B cell (primary cell): ENCODE results near the gene CCDC120. TPM values are rescaled to one million over a fixed set of nuclear protein-coding genes. Genes with fewer than 3 reads are reported as not detected.

Source experiments
- ATAC-seq: fragments of 200-7000 bp; cut with Tn5 transposase; one replicate; pipeline ENCODE4 v1.10.0; 2021; ENCODE audit warnings: low read depth, mild to moderate bottlenecking, moderate number of reproducible peaks, moderate library complexity
- CTCF ChIA-PET: fragments of 350-600 bp; sonication (Branson Sonifier 250); formaldehyde crosslinking; loops from one replicate; lab custom pipeline; 2021; ENCODE audit warnings: antibody characterized with exemption, inconsistent platforms; lab: Charles Lee
- POLR2A ChIA-PET: fragments of 350-600 bp; sonication (Branson Sonifier 250); formaldehyde crosslinking; loops from one replicate; lab custom pipeline; 2021; ENCODE audit warnings: antibody characterized with exemption; lab: Charles Lee
- DNase-seq: peaks from one replicate; pipeline ENCODE4 v3.0.0; 2013
- H2AFZ ChIP-seq: 2 replicates; pipeline ENCODE4 v1.6.1; 2012; ENCODE audit warnings: mild to moderate bottlenecking, low read depth, low read length; ENCODE audit not compliant: insufficient read depth, poor library complexity, severe bottlenecking
- H3K27ac ChIP-seq, 2 donors: 1 replicate in 1 of 2; 2 replicates in 1 of 2; pipeline ENCODE4 v1.5.1; 2012 to 2013; ENCODE audit warnings: low read length in 2 of 2, mild to moderate bottlenecking in 2 of 2, moderate library complexity in 1 of 2
- H3K27me3 ChIP-seq, 4 experiments: fragments of 200-600 bp in 1 of 4; sonication (generic) in 1 of 4; replicated peaks in 1 of 4; 1 replicate in 2 of 4; 2 replicates in 2 of 4; pipeline versions ENCODE4 v1.6.1 to v1.7.0; 2013 to 2016; ENCODE audit warnings: low read length in 3 of 4, mild to moderate bottlenecking in 2 of 4, mixed read lengths in 1 of 4, moderate library complexity in 1 of 4; ENCODE audit not compliant: insufficient read depth in 4 of 4, control insufficient read depth in 3 of 4; ENCODE audit errors: control extremely low read depth in 1 of 4
- H3K36me3 ChIP-seq, 2 experiments: replicated peaks in 1 of 2; 1 replicate in 1 of 2; 2 replicates in 1 of 2; pipeline versions ENCODE4 v1.6.1 to v1.7.1; 2013; ENCODE audit warnings: low read length in 1 of 2; ENCODE audit not compliant: insufficient read depth in 2 of 2, control insufficient read depth in 1 of 2; ENCODE audit errors: control extremely low read depth in 1 of 2, extremely low read depth in 1 of 2
- H3K4me1 ChIP-seq, 2 donors: fragments of 200-600 bp in 1 of 2; sonication (generic) in 1 of 2; 1 replicate in 1 of 2; 2 replicates in 1 of 2; pipeline versions ENCODE4 v1.5.1 to v1.6.1; 2013 to 2017; ENCODE audit warnings: low read length in 2 of 2; ENCODE audit not compliant: control insufficient read depth in 2 of 2, insufficient read depth in 2 of 2
- H3K4me2 ChIP-seq: replicated peaks from 2 replicates; pipeline ENCODE3; 2012; ENCODE audit warnings: mild to moderate bottlenecking, low read depth, low read length; ENCODE audit not compliant: poor library complexity, severe bottlenecking
- H3K4me3 ChIP-seq, 5 experiments: fragments of 200-600 bp in 1 of 5; sonication (generic) in 1 of 5; 1 replicate in 3 of 5; 2 replicates in 2 of 5; pipeline versions ENCODE4 v1.5.1 to v1.7.0; 2011 to 2016; ENCODE audit warnings: low read length in 4 of 5, mild to moderate bottlenecking in 4 of 5, low read depth in 2 of 5, control low read depth in 1 of 5, moderate library complexity in 1 of 5; ENCODE audit not compliant: insufficient read depth in 1 of 5; ENCODE audit errors: control extremely low read depth in 1 of 5, extremely low read depth in 1 of 5
- H3K79me2 ChIP-seq: fragments of 200-600 bp; sonication (generic); one replicate; pipeline ENCODE4 v1.6.0; 2016; ENCODE audit warnings: low read length; ENCODE audit not compliant: control insufficient read depth, insufficient read depth
- H3K9ac ChIP-seq: fragments of 200-600 bp; sonication (generic); 2 replicates; pipeline ENCODE4 v1.6.1; 2017; ENCODE audit warnings: mild to moderate bottlenecking, low read length, moderate library complexity
- H3K9me3 ChIP-seq, 3 donors: one replicate each; pipeline versions ENCODE4 v1.6.1 to v1.7.1; 2013; ENCODE audit warnings: low read length in 2 of 3; ENCODE audit not compliant: control insufficient read depth in 2 of 3, insufficient read depth in 1 of 3; ENCODE audit errors: control extremely low read depth in 1 of 3
- H4K20me1 ChIP-seq: 2 replicates; pipeline ENCODE4 v1.6.0; 2012; ENCODE audit warnings: mild to moderate bottlenecking, low read length; ENCODE audit not compliant: insufficient read depth, control insufficient read depth, poor library complexity, severe bottlenecking
- H3K27ac Mint-ChIP-seq: one replicate; pipeline ENCODE4 v1.8.0; 2021; ENCODE audit warnings: mixed read lengths
- H3K27me3 Mint-ChIP-seq: one replicate; pipeline ENCODE4 v1.8.0; 2021; ENCODE audit warnings: mixed read lengths
- H3K4me1 Mint-ChIP-seq: one replicate; pipeline ENCODE4 v1.8.0; 2021; ENCODE audit warnings: mixed read lengths
- H3K4me3 Mint-ChIP-seq: one replicate; pipeline ENCODE4 v1.8.0; 2021; ENCODE audit warnings: mixed read lengths
- H3K9me3 Mint-ChIP-seq: one replicate; pipeline ENCODE4 v1.8.0; 2022; ENCODE audit warnings: mixed read lengths; ENCODE audit not compliant: insufficient read depth
- CTCF ChIP-seq: fragments of 200-600 bp; IDR thresholded peaks from one replicate; pipeline ENCODE4 v1.8.0; 2022; ENCODE audit warnings: antibody characterized with exemption, mild to moderate bottlenecking
- EZH2 ChIP-seq: IDR thresholded peaks from 2 replicates; pipeline ENCODE4 v1.6.1; 2012; ENCODE audit warnings: borderline replicate concordance, low read depth, mild to moderate bottlenecking, moderate library complexity, low read length; ENCODE audit not compliant: insufficient read depth, poor library complexity, severe bottlenecking
- WGBS: methylation state at CpG from one replicate; pipeline ENCODE4 v1.1.5; 2013; ENCODE audit warnings: missing lambda C conversion rate; ENCODE audit not compliant: insufficient coverage; 5-methylcytosine and 5-hydroxymethylcytosine counted together
- intact Hi-C: fragments of 100-400 bp; cut with micrococcal nuclease; formaldehyde crosslinking; loops from one replicate; pipeline ENCODE4 v1.10.0; 2022
- polyA plus RNA-seq: library from polyadenylated mRNA; depleted of rRNA; stranded (reverse); fragments of >200 nt; gene quantifications from 2 replicates; pipeline ENCODE4 v1.2.3, GENCODE V29; 2012
- total RNA-seq, 2 donors: library from RNA; stranded (reverse); fragments of 120-200 nt in 1 of 2; gene quantifications; 1 replicate in 1 of 2; 2 replicates in 1 of 2; pipeline versions ENCODE4 v1.2.3 to v1.2.4, GENCODE V29; 2013 to 2022

CCDC120 gene
- total and polyA plus RNA-seq, 2 donors (not counting 1 experiment from before 2014, with no cell fraction given) = 5.7 to 12.5 TPM

- H3K9me3 ChIP-seq = no peaks in the 10 kb centered on the region
- no peak overlapping the region for H3K9ac ChIP-seq
- ChIA-PET POLR2A (no interaction called here), CTCF (no interaction called here)
- no peak overlapping the region for H3K4me3 ChIP-seq
- 100% methylated on average over 2 of the region's 7 CpGs for WGBS
- DNase-seq (no peak), ATAC-seq (no peak)
- peaks cover 0 to 4% of the 10 kb centered on the region in 2 experiments for H3K36me3 ChIP-seq
- no peaks in the 10 kb centered on the region for H3K4me1 Mint-ChIP-seq
- no peak overlapping the region for H3K27ac ChIP-seq
- no peaks in the 10 kb centered on the region for H3K27me3 Mint-ChIP-seq
- no peaks in the 10 kb centered on the region for H4K20me1 ChIP-seq
- no peaks in the 10 kb centered on the region for H3K27me3 ChIP-seq
- no peak overlapping the region for H2AFZ ChIP-seq
- no peak overlapping the region for H3K4me2 ChIP-seq
- no peaks in the 10 kb centered on the region for H3K79me2 ChIP-seq
- no peak overlapping the region for H3K4me3 Mint-ChIP-seq
- no peaks in the 10 kb centered on the region for H3K4me1 ChIP-seq
- no peak overlapping the region for H3K27ac Mint-ChIP-seq
- TF ChIP-seq CTCF (no peak), EZH2 (no peak)
- intact Hi-C loops = no loop called here
- no peaks in the 10 kb centered on the region for H3K9me3 Mint-ChIP-seq
Observed at GRCh38 chrX:49061490-49061889, 2.7 kb downstream of the CCDC120 start.

GRCh38 chrX:49061916-49062315, 3.1 kb downstream of the CCDC120 start:
- WGBS = 98% methylated on average over 7 of the region's 10 CpGs

More at GRCh38 chrX:49061916-49062315, 3.1 kb downstream of the CCDC120 start:
- H3K4me1 Mint-ChIP-seq = no peaks in the 10 kb centered on the region
- TF ChIP-seq CTCF = no peak
- no peak for TF ChIP-seq EZH2
- Histone ChIP-seq H3K4me2 (no peak overlapping the region), H3K9ac (no peak overlapping the region), H2AFZ (no peak overlapping the region), H3K9me3 (no peaks in the 10 kb centered on the region), H3K36me3 (peaks cover 0 to 4% of the 10 kb centered on the region in 2 experiments), H3K4me1 (no peaks in the 10 kb centered on the region), H3K27me3 (no peaks in the 10 kb centered on the region), H3K27ac (no peak overlapping the region), H3K4me3 (no peak overlapping the region), H3K79me2 (no peaks in the 10 kb centered on the region), H4K20me1 (no peaks in the 10 kb centered on the region)
- no peak for ATAC-seq
- H3K27ac Mint-ChIP-seq = no peak overlapping the region
- ChIA-PET POLR2A (no interaction called here), CTCF (no interaction called here)
- H3K9me3 Mint-ChIP-seq = no peaks in the 10 kb centered on the region
- intact Hi-C loops = no loop called here
- no peak for DNase-seq
- no peaks in the 10 kb centered on the region for H3K27me3 Mint-ChIP-seq
- H3K4me3 Mint-ChIP-seq = no peak overlapping the region
